SK-N-SH (cell line): ENCODE results near the gene PTPN6. TPM values are rescaled to one million over a fixed set of nuclear protein-coding genes. Genes with fewer than 3 reads are reported as not detected.

Experiments
- CTCF ChIA-PET: fragments of 300-600, 350-600 bp; formaldehyde crosslinking; extraction: SDS; loops from one replicate; lab custom pipeline; 2021; lab: Yijun Ruan, JAX
- POLR2A ChIA-PET: fragments of 350-600 bp; sonication (Branson Sonifier 250); formaldehyde crosslinking; extraction: SDS; loops from one replicate; lab custom pipeline; 2020; ENCODE audit warnings: antibody characterized with exemption, inconsistent platforms; lab: Yijun Ruan, JAX
- DNase-seq: peaks from one replicate; pipeline ENCODE4 v3.0.0; 2012
- H2AFZ ChIP-seq: fragments of 200-600 bp; sonication (generic); 2 replicates; pipeline ENCODE4 v1.8.1; 2016; ENCODE audit warnings: antibody characterized with exemption, mild to moderate bottlenecking, low read depth
- H3F3A ChIP-seq: fragments of 200-600 bp; sonication (generic); replicated peaks from 2 replicates; pipeline ENCODE3; 2016; ENCODE audit warnings: antibody characterized with exemption, mild to moderate bottlenecking; ENCODE audit not compliant: insufficient read depth
- H3K27ac ChIP-seq, 2 experiments: fragments of 200-500 bp in 1 of 2; fragments of 200-600 bp in 1 of 2; sonication (Bioruptor generic) in 1 of 2; sonication (generic), shearing (Covaris generic) in 1 of 2; 2 replicates each; pipeline versions ENCODE4 v1.5.1 to v1.6.1; 2014 to 2016; ENCODE audit warnings: low read depth in 2 of 2, inconsistent platforms in 1 of 2, low read length in 1 of 2, mild to moderate bottlenecking in 1 of 2, mixed read lengths in 1 of 2
- H3K27me3 ChIP-seq: fragments of 200-600 bp; sonication (generic), shearing (Covaris generic); 2 replicates; pipeline ENCODE4 v1.6.1; 2016; ENCODE audit warnings: mixed run types; ENCODE audit not compliant: insufficient read depth
- H3K36me3 ChIP-seq, 2 experiments: fragments of 200-500 bp in 1 of 2; fragments of 200-600 bp in 1 of 2; sonication (Bioruptor generic) in 1 of 2; sonication (generic) in 1 of 2; replicated peaks in 1 of 2; 2 replicates each; pipeline versions ENCODE3 to v1.5.1; 2014 to 2016; ENCODE audit warnings: low read length in 1 of 2, mild to moderate bottlenecking in 1 of 2; ENCODE audit not compliant: insufficient read depth in 2 of 2, control insufficient read depth in 1 of 2
- H3K4me1 ChIP-seq, 2 experiments: fragments of 200-500 bp in 1 of 2; fragments of 200-600 bp in 1 of 2; sonication (Bioruptor generic) in 1 of 2; sonication (generic), shearing (Covaris generic) in 1 of 2; 2 replicates each; pipeline versions ENCODE4 v1.5.1 to v1.6.1; 2014 to 2016; ENCODE audit warnings: low read depth in 1 of 2, low read length in 1 of 2, mixed run types in 1 of 2; ENCODE audit not compliant: insufficient read depth in 2 of 2, control insufficient read depth in 1 of 2
- H3K4me2 ChIP-seq: fragments of 200-600 bp; sonication (generic), shearing (Covaris generic); 2 replicates; pipeline ENCODE4 v1.6.1; 2017; ENCODE audit warnings: mixed run types
- H3K4me3 ChIP-seq, 2 experiments: fragments of 200-500 bp in 1 of 2; fragments of 200-600 bp in 1 of 2; sonication (Bioruptor generic) in 1 of 2; sonication (generic), shearing (Covaris generic) in 1 of 2; 2 replicates each; pipeline versions ENCODE4 v1.5.1 to v1.8.1; 2014 to 2016; ENCODE audit warnings: low read depth in 2 of 2, inconsistent platforms in 1 of 2, low read length in 1 of 2, mild to moderate bottlenecking in 1 of 2, mixed read lengths in 1 of 2, moderate library complexity in 1 of 2
- H3K79me2 ChIP-seq: fragments of 200-600 bp; sonication (generic); 2 replicates; pipeline ENCODE4 v1.8.1; 2017; ENCODE audit warnings: mild to moderate bottlenecking; ENCODE audit not compliant: insufficient read depth
- H3K9ac ChIP-seq: fragments of 200-600 bp; sonication (generic); 2 replicates; pipeline ENCODE4 v1.6.1; 2017; ENCODE audit warnings: mixed run types
- H3K9me2 ChIP-seq: fragments of 200-600 bp; sonication (generic); 2 replicates; pipeline ENCODE4 v1.6.1; 2017; ENCODE audit warnings: mixed run types
- H3K9me3 ChIP-seq: fragments of 200-600 bp; sonication (generic); 2 replicates; pipeline ENCODE4 v1.6.1; 2017; ENCODE audit warnings: mixed run types, mild to moderate bottlenecking, moderate library complexity
- H4K20me1 ChIP-seq: fragments of 200-600 bp; sonication (generic); 2 replicates; pipeline ENCODE4 v1.6.1; 2017; ENCODE audit warnings: mild to moderate bottlenecking, mixed run types; ENCODE audit not compliant: insufficient read depth
- GATA2 ChIP-seq: sonication (generic); formaldehyde crosslinking; IDR thresholded peaks from 2 replicates; pipeline ENCODE4 v1.5.0; 2020; ENCODE audit warnings: mild to moderate bottlenecking, missing genetic modification reagents
- NFIC ChIP-seq: IDR thresholded peaks from 2 replicates; pipeline ENCODE4 v1.4.0; 2012; ENCODE audit warnings: borderline replicate concordance
- PBX3 ChIP-seq: IDR thresholded peaks from 2 replicates; pipeline ENCODE4; 2012
- POLR2AphosphoS5 ChIP-seq: IDR thresholded peaks from 2 replicates; pipeline ENCODE4 v1.6.1; 2012; ENCODE audit warnings: low read depth, low read length
- RAD21 ChIP-seq: IDR thresholded peaks from 2 replicates; pipeline ENCODE4 v1.6.1; 2012; ENCODE audit warnings: mild to moderate bottlenecking, low read length
- RCOR1 ChIP-seq: fragments of 150-350 bp; IDR thresholded peaks from 2 replicates; pipeline ENCODE4 v1.6.1; 2017; ENCODE audit warnings: antibody characterized with exemption, low read length
- REST ChIP-seq: IDR thresholded peaks from 2 replicates; pipeline ENCODE4 v1.6.1; 2012; ENCODE audit warnings: mild to moderate bottlenecking, low read depth, low read length, moderate library complexity
- RFX5 ChIP-seq: IDR thresholded peaks from 2 replicates; pipeline ENCODE4 v1.6.1; 2012; ENCODE audit warnings: mild to moderate bottlenecking, improper control_type of control experiment, low read length
- TAF1 ChIP-seq: IDR thresholded peaks from 2 replicates; pipeline ENCODE4 v1.6.1; 2012; ENCODE audit warnings: low read depth, mild to moderate bottlenecking, low read length, moderate library complexity, borderline replicate concordance
- USF1 ChIP-seq: IDR thresholded peaks from 2 replicates; pipeline ENCODE4 v1.4.0; 2012; ENCODE audit warnings: low read depth, borderline replicate concordance
- WGBS: methylation state at CpG from one replicate; pipeline ENCODE4 v1.1.6; 2017; ENCODE audit warnings: low lambda C conversion rate; 5-methylcytosine and 5-hydroxymethylcytosine counted together
- polyA plus RNA-seq, 3 experiments: library from polyadenylated mRNA; depleted of rRNA; stranded (reverse); fragments of >200 nt; gene quantifications; 2 replicates each; pipeline ENCODE4 v1.2.3, GENCODE V29; 2012

PTPN6 gene
- polyA plus RNA-seq, 1 of the 3 experiments (the other 2 are of a cell fraction) = 0.12 TPM

GRCh38 chr12:6962285-6963015 is 11.3 kb downstream of the PTPN6 start:
- Histone ChIP-seq H3K9ac (peak overlapping the region; percentile 13; the same call in 1 of the 2 replicates), H2AFZ (peak overlapping the region; percentile 86; the same call in 1 of the 2 replicates), H3K4me1 (peaks cover 0 to 8% of the 10 kb centered on the region in 2 experiments; a peak in 2 of 4 replicates), H3K4me3 (no peak overlapping the region), H3F3A (peaks cover 29% of the 10 kb centered on the region), H3K4me2 (no peak overlapping the region), H4K20me1 (no peaks in the 10 kb centered on the region), H3K9me2 (no peaks in the 10 kb centered on the region), H3K36me3 (peaks cover 10 to 29% of the 10 kb centered on the region in 2 experiments), H3K79me2 (no peaks in the 10 kb centered on the region), H3K27me3 (no peaks in the 10 kb centered on the region), H3K9me3 (no peaks in the 10 kb centered on the region), H3K27ac (no peak overlapping the region; a peak in 1 of 4 replicates)
- ChIA-PET POLR2A (interaction anchor here (1.6 to 6.8 kb wide), 2 partner anchors 17 to 41 kb away, joined by 3 to 62 read pairs; partner anchors contain the start of genes C12orf57 and RNU7-1), CTCF (interaction anchor here (0.8 to 8.0 kb wide), 12 partner anchors 7 to 491 kb away, joined by 3 to 114 read pairs (median 4); partner anchors contain the start of genes C12orf57, ENO2 and RNU7-1)
- DNase-seq = peak; percentile 35
- no peak for TF ChIP-seq POLR2AphosphoS5
- no peak for TF ChIP-seq GATA2
- TF ChIP-seq USF1 = no peak
- TF ChIP-seq NFIC = no peak
- TF ChIP-seq RCOR1 = no peak
- TF ChIP-seq TAF1 = no peak
- no peak for TF ChIP-seq RFX5
- no peak for TF ChIP-seq PBX3
- 78% methylated on average over 18 of the region's 25 CpGs for WGBS

GRCh38 chr12:6963016-6963731 is 12.0 kb downstream of the PTPN6 start:
- TF ChIP-seq REST (no peak), RAD21 (no peak)
- H3K27me3 ChIP-seq = no peaks in the 10 kb centered on the region
- H3K27ac ChIP-seq = no peak overlapping the region
- POLR2A ChIA-PET = interaction anchor here (6.8 kb wide), 1 partner anchor 18 kb away, joined by 62 read pairs; the partner anchor contains the start of genes C12orf57 and RNU7-1
- no peak overlapping the region for H3K9ac ChIP-seq
- DNase-seq = peak; percentile 38
- 97% methylated on average over 26 of the region's 32 CpGs for WGBS
- peaks cover 29% of the 10 kb centered on the region for H3F3A ChIP-seq
- no peaks in the 10 kb centered on the region for H3K9me2 ChIP-seq
- H2AFZ ChIP-seq = no peak overlapping the region
- H3K36me3 ChIP-seq = peaks cover 16 to 37% of the 10 kb centered on the region in 2 experiments
- CTCF ChIA-PET = interaction anchor here (0.8 to 8.0 kb wide), 11 partner anchors 9 to 492 kb away, joined by 3 to 114 read pairs (median 6); partner anchors contain the start of genes C12orf57, C1RL and RNU7-1
- H3K79me2 ChIP-seq = peaks cover 5% of the 10 kb centered on the region; the same call in 1 of the 2 replicates
- H3K9me3 ChIP-seq = no peaks in the 10 kb centered on the region
- peaks cover 0 to 9% of the 10 kb centered on the region in 2 experiments; a peak in 2 of 4 replicates for H3K4me1 ChIP-seq
- H4K20me1 ChIP-seq = no peaks in the 10 kb centered on the region
- no peak overlapping the region for H3K4me3 ChIP-seq
- H3K4me2 ChIP-seq = no peak overlapping the region
